GM12878 (cell line): Measurements from ENCODE around the gene SPTBN2. TPM values are rescaled to one million over a fixed set of nuclear protein-coding genes. Genes with fewer than 3 reads are reported as not detected.

Experiments
- ATF2 ChIP-seq: IDR thresholded peaks from 2 replicates; pipeline ENCODE4 v1.6.1; 2012; ENCODE audit warnings: low read length, inconsistent platforms
- CUX1 ChIP-seq: IDR thresholded peaks from 2 replicates; pipeline ENCODE4 v1.6.1; 2012; ENCODE audit warnings: improper control_type of control experiment, low read depth, low read length; ENCODE audit not compliant: insufficient replicate concordance
- FOS ChIP-seq: IDR thresholded peaks from 3 replicates; pipeline ENCODE4 v1.6.1; 2011; ENCODE audit warnings: borderline replicate concordance; ENCODE audit not compliant: insufficient read length; ENCODE audit errors: extremely low read depth
- FOXK2 ChIP-seq: fragments of 450-650 bp; IDR thresholded peaks from 2 replicates; pipeline ENCODE4 v1.6.1; 2017; ENCODE audit warnings: mild to moderate bottlenecking, moderate library complexity
- HDGF ChIP-seq: fragments of 450-650 bp; IDR thresholded peaks from 2 replicates; pipeline ENCODE4 v1.6.1; 2016; ENCODE audit warnings: antibody characterized with exemption
- STAT3 ChIP-seq: IDR thresholded peaks from 2 replicates; pipeline ENCODE4 v1.6.1; 2011; ENCODE audit warnings: low read depth, low read length, improper control_type of control experiment
- ZNF207 ChIP-seq: fragments of 450-650 bp; IDR thresholded peaks from 2 replicates; pipeline ENCODE4 v1.6.1; 2014; ENCODE audit warnings: antibody characterized with exemption, mild to moderate bottlenecking, borderline replicate concordance
- ZNF592 ChIP-seq: fragments of 450-650 bp; IDR thresholded peaks from 2 replicates; pipeline ENCODE4 v1.6.1; 2017; ENCODE audit warnings: mild to moderate bottlenecking, moderate library complexity
- polyA plus RNA-seq, 11 experiments: library from polyadenylated mRNA; depleted of rRNA in 4 of 11; unstranded in 6 of 11; stranded (reverse) in 5 of 11; fragments of >200 nt; fragmentation: Nextera tagmentation in 4 of 11; fragmentation: Illumina TruSeq in 1 of 11; extraction: Ambion mirVana in 4 of 11; extraction: Trizol in 1 of 11; gene quantifications; 1 replicate in 1 of 11; 2 replicates in 10 of 11; pipeline versions ENCODE4 v1.2.1 to v1.2.3, GENCODE V29; 2011 to 2016; ENCODE audit warnings: inconsistent platforms in 2 of 11, missing spikeins in 2 of 11, low read depth in 1 of 11
- total RNA-seq, 4 experiments: library from RNA; depleted of rRNA in 3 of 4; stranded (reverse); fragments of >200 nt in 3 of 4; fragmentation: Illumina TruSeq in 1 of 4; extraction: Trizol in 1 of 4; gene quantifications; 2 replicates each; pipeline versions ENCODE4 v1.2.1 to v1.2.3, GENCODE V29; 2013 to 2021
- TF ChIP-seq, protein P1 (sequence below): fragments of 450-650 bp; formaldehyde crosslinking; IDR thresholded peaks from 2 replicates; pipeline ENCODE4 v1.4.0; 2020; ENCODE audit warnings: mild to moderate bottlenecking, moderate library complexity

Gene SPTBN2
- total and polyA plus RNA-seq, 10 of the 15 experiments (the other 5 are each of a cell fraction or from before 2014, with no cell fraction given), result 0.38 to 1.0 (median 0.69) TPM; not detected in 5

DNA sequence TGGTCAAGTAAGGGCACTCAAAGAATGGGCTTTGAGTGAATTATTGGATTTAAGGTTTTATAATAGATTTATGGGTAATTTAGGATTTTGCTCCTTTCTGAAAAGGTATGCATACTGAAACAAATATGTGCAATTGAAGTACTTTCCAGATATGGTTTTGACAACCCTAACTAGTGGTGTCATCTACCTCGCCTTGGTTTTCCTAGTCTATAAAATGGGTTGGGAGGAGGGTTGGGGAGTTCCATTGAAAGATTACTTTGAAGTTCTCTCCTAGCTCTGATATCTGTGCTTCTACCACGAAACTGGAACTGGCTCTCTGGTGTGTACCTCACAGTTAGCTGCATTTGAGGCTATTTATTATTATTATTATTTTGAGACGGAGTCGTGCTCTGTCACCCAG, 431 bp upstream of the SPTBN2 start (continued):
- TF ChIP-seq ZNF592, result no peak
- TF ChIP-seq, protein P1, sequence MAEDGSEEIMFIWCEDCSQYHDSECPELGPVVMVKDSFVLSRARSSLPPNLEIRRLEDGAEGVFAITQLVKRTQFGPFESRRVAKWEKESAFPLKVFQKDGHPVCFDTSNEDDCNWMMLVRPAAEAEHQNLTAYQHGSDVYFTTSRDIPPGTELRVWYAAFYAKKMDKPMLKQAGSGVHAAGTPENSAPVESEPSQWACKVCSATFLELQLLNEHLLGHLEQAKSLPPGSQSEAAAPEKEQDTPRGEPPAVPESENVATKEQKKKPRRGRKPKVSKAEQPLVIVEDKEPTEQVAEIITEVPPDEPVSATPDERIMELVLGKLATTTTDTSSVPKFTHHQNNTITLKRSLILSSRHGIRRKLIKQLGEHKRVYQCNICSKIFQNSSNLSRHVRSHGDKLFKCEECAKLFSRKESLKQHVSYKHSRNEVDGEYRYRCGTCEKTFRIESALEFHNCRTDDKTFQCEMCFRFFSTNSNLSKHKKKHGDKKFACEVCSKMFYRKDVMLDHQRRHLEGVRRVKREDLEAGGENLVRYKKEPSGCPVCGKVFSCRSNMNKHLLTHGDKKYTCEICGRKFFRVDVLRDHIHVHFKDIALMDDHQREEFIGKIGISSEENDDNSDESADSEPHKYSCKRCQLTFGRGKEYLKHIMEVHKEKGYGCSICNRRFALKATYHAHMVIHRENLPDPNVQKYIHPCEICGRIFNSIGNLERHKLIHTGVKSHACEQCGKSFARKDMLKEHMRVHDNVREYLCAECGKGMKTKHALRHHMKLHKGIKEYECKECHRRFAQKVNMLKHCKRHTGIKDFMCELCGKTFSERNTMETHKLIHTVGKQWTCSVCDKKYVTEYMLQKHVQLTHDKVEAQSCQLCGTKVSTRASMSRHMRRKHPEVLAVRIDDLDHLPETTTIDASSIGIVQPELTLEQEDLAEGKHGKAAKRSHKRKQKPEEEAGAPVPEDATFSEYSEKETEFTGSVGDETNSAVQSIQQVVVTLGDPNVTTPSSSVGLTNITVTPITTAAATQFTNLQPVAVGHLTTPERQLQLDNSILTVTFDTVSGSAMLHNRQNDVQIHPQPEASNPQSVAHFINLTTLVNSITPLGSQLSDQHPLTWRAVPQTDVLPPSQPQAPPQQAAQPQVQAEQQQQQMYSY (CRISPR knock-in tag), result no peak
- TF ChIP-seq FOS, result no peak
- TF ChIP-seq FOXK2, result no peak
- no peak for TF ChIP-seq ZNF207
- TF ChIP-seq STAT3, result no peak
- no peak for TF ChIP-seq ATF2
- no peak for TF ChIP-seq CUX1
- no peak for TF ChIP-seq HDGF
